HFFc6 (cell line): ENCODE measurements around the gene KPNA4. TPM values are rescaled to one million over a fixed set of nuclear protein-coding genes. Genes with fewer than 3 reads are reported as not detected.
A peak's percentile ranks its signal among the peaks of the same experiment; 100 is the strongest.

ENCODE experiments used
- DNase-seq: peaks from one replicate; pipeline ENCODE4 v3.0.0-alpha.2; 2018
- H3K27ac Mint-ChIP-seq: 2 replicates; pipeline ENCODE4 v1.8.0; 2020; ENCODE audit warnings: mild to moderate bottlenecking, mixed read lengths
- H3K27me3 Mint-ChIP-seq: 2 replicates; pipeline ENCODE4 v1.8.0; 2021; ENCODE audit warnings: mild to moderate bottlenecking, moderate library complexity, mixed read lengths; ENCODE audit not compliant: insufficient read depth
- H3K36me3 Mint-ChIP-seq: 2 replicates; pipeline ENCODE4 v1.8.0; 2021; ENCODE audit warnings: low read depth, mixed read lengths
- H3K4me1 Mint-ChIP-seq: 2 replicates; pipeline ENCODE4 v1.8.0; 2020; ENCODE audit warnings: low read depth, mixed read lengths
- H3K4me3 Mint-ChIP-seq: 2 replicates; pipeline ENCODE4 v1.8.0; 2020; ENCODE audit warnings: mild to moderate bottlenecking, moderate library complexity, mixed read lengths
- H3K9me3 Mint-ChIP-seq: 2 replicates; pipeline ENCODE4 v1.8.0; 2020; ENCODE audit warnings: mild to moderate bottlenecking, mixed read lengths
- CTCF ChIP-seq: fragments of 200-600 bp; sonication (generic); IDR thresholded peaks from 2 replicates; pipeline ENCODE4 v1.5.0; 2021; ENCODE audit warnings: antibody characterized with exemption, mild to moderate bottlenecking
- total RNA-seq, 6 experiments: library from RNA; stranded (reverse); fragmentation: NEBNext Ultra II Directional; extraction: Animal tissue kit (Norgen Biotek cat#: 25700); gene quantifications; 2 replicates in 1 of 6; 3 replicates in 5 of 6; pipeline ENCODE4 v1.2.3, GENCODE V29; 2021

The KPNA4 gene
- total RNA-seq, 6 experiments from 2014 or later: 72.4 to 113 (median 99.0) TPM

GRCh38 chr3:160475153-160475552 lies 90.2 kb downstream of the KPNA4 start:
- Mint-ChIP-seq H3K4me3 (no peak overlapping the region), H3K36me3 (peaks cover 9% of the 10 kb centered on the region), H3K4me1 (peaks cover 26% of the 10 kb centered on the region), H3K27me3 (no peaks in the 10 kb centered on the region), H3K27ac (no peak overlapping the region), H3K9me3 (peaks cover 15% of the 10 kb centered on the region)
- no peak for DNase-seq
- no peak for TF ChIP-seq CTCF

GRCh38 chr3:160474416-160474838 lies 90.9 kb downstream of the KPNA4 start:
- Mint-ChIP-seq H3K27me3 (no peaks in the 10 kb centered on the region), H3K4me3 (no peak overlapping the region), H3K4me1 (peaks cover 26% of the 10 kb centered on the region), H3K9me3 (peaks cover 22% of the 10 kb centered on the region), H3K36me3 (peaks cover 16% of the 10 kb centered on the region), H3K27ac (no peak overlapping the region)
- peak; percentile 45 for DNase-seq
- no peak for TF ChIP-seq CTCF

GRCh38 chr3:160473978-160474377 lies 91.4 kb downstream of the KPNA4 start:
- H3K4me3 Mint-ChIP-seq: no peak overlapping the region
- peaks cover 27% of the 10 kb centered on the region for H3K9me3 Mint-ChIP-seq
- no peaks in the 10 kb centered on the region for H3K27me3 Mint-ChIP-seq
- no peak overlapping the region for H3K27ac Mint-ChIP-seq
- H3K4me1 Mint-ChIP-seq: peaks cover 21% of the 10 kb centered on the region
- TF ChIP-seq CTCF: no peak
- H3K36me3 Mint-ChIP-seq: peaks cover 21% of the 10 kb centered on the region
- DNase-seq: peak; percentile 95

GRCh38 chr3:160473221-160473620 lies 92.2 kb downstream of the KPNA4 start:
- no peak for TF ChIP-seq CTCF
- Mint-ChIP-seq H3K4me3 (no peak overlapping the region), H3K9me3 (peaks cover 29% of the 10 kb centered on the region), H3K36me3 (peaks cover 25% of the 10 kb centered on the region), H3K27ac (no peak overlapping the region), H3K4me1 (peaks cover 14% of the 10 kb centered on the region), H3K27me3 (no peaks in the 10 kb centered on the region)
- DNase-seq: peak; percentile 86

GRCh38 chr3:160472344-160472743 lies 93.0 kb downstream of the KPNA4 start:
- Mint-ChIP-seq H3K27me3 (0 out of 2 replicates have a peak, but pooled peaks cover 1% of the 10 kb centered on the region), H3K36me3 (peaks cover 25% of the 10 kb centered on the region), H3K9me3 (peaks cover 29% of the 10 kb centered on the region), H3K4me1 (peaks cover 5% of the 10 kb centered on the region), H3K27ac (no peak overlapping the region), H3K4me3 (no peak overlapping the region)
- no peak for TF ChIP-seq CTCF
- no peak for DNase-seq

- TF ChIP-seq CTCF: no peak
- Mint-ChIP-seq H3K27me3 (0 out of 2 replicates have a peak, but pooled peaks cover 1% of the 10 kb centered on the region), H3K4me1 (peaks cover under 1% of the 10 kb centered on the region), H3K9me3 (peaks cover 29% of the 10 kb centered on the region), H3K4me3 (no peak overlapping the region), H3K27ac (no peak overlapping the region), H3K36me3 (peaks cover 25% of the 10 kb centered on the region)
- no peak for DNase-seq
Observed at GRCh38 chr3:160471892-160472291, 93.5 kb downstream of the KPNA4 start.
